ENCODE measurements around the gene TMEM89.

Gene TMEM89

GRCh38 chr3:48621461-48621869 lies at the start of gene TMEM89:
TMEM89 (minus strand) TSS chr3:48621769; CDS start chr3:48621756, 13 bp downstream.
- DNase-seq = no peak

GRCh38 chr3:48664929-48665328 lies 43.4 kb upstream of the TMEM89 start:
- DNase-seq = no peak

- DNase-seq = no peak
Measured at GRCh38 chr3:48664313-48664644, 42.7 kb upstream of the TMEM89 start.

GRCh38 chr3:48663489-48664312 lies 42.1 kb upstream of the TMEM89 start:
- DNase-seq = peak; percentile 97

- peak; percentile 89 for DNase-seq
Measured at GRCh38 chr3:48662753-48663488, 41.4 kb upstream of the TMEM89 start, which contains the start of gene CELSR3. CELSR3 (minus strand) TSS chr3:48662886; CDS start chr3:48662634, 252 bp downstream.

- DNase-seq = no peak
Measured at GRCh38 chr3:48662145-48662752, 40.7 kb upstream of the TMEM89 start.

GRCh38 chr3:48661501-48662144 lies 40.1 kb upstream of the TMEM89 start:
- no peak for DNase-seq

- no peak for DNase-seq
Measured at GRCh38 chr3:48660800-48661400, 39.3 kb upstream of the TMEM89 start.

GRCh38 chr3:48656841-48657281 lies 35.3 kb upstream of the TMEM89 start:
- DNase-seq = no peak

- no peak for DNase-seq
Measured at GRCh38 chr3:48656061-48656840, 34.7 kb upstream of the TMEM89 start.

- DNase-seq = no peak
Measured at GRCh38 chr3:48655606-48656005, 34.0 kb upstream of the TMEM89 start.

GRCh38 chr3:48655063-48655462 lies 33.5 kb upstream of the TMEM89 start:
- no peak for DNase-seq

GRCh38 chr3:48652923-48653715 lies 31.6 kb upstream of the TMEM89 start:
- no peak for DNase-seq

GRCh38 chr3:48651771-48652170 lies 30.2 kb upstream of the TMEM89 start:
- no peak for DNase-seq

- no peak for DNase-seq
Measured at GRCh38 chr3:48650723-48651122, 29.2 kb upstream of the TMEM89 start.

GRCh38 chr3:48648188-48648850 lies 26.8 kb upstream of the TMEM89 start:
- DNase-seq = no peak

GRCh38 chr3:48647714-48648113 lies 26.1 kb upstream of the TMEM89 start:
- DNase-seq = no peak

- DNase-seq = no peak
Measured at GRCh38 chr3:48644898-48645760, 23.6 kb upstream of the TMEM89 start.

GRCh38 chr3:48642605-48643004 lies 21.0 kb upstream of the TMEM89 start:
- DNase-seq = no peak
